Measurements from ENCODE around the gene SPHK1.

Gene SPHK1

DNA sequence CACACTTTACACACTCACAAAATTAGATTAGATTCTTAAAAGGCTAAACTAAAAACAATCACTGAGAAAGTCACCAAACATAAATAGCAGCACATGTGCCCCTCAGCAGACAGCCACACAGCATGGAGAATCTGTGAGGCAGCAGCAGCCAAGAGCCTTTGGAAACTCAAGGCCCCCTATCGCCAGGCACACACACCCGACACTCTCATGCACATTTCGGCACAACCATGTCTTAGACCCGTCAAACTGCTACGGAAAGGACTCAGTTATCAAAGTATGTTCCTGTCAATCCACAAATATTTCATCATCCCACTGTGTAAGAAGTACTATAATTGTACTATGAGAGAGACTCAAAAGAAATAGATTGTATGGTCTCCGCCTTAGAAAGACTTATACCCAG lies 47.6 kb downstream of the SPHK1 start:
- no peak for DNase-seq (ENCODE audit: low read depth in 2 of 3, low spot score in 2 of 3)

DNA sequence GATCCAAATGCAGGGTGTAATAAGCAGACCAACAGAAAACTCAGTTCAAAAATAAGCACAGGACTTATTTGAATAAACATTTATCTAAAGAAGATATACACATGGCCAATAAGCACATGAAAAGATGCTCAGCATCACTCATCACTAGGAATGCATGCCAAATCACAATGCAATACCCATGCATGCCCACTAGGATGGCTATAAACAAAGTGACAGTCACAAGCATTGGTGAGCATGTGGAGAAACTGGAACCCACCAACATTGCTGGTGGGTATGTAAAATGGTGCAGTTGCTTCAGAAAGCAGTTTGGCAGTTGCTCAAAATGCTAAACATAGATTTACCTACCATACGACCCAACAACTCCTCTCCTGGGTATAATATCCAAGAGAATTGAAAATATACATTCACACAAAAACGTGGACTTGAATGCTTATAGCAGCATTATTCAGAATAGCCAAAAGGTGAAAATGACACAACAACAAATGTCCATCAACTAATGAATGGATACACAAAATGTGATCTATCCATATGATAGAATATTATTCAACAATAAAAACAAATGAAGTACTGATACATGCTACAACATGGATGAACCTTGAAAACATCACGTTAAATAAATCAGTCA lies 48.4 kb downstream of the SPHK1 start:
- no peak for DNase-seq (ENCODE audit: low read depth in 2 of 3, low spot score in 2 of 3)

- DNase-seq (ENCODE audit: low read depth in 2 of 3, low spot score in 2 of 3): no peak
These were observed 49.3 kb downstream of the SPHK1 start for GRCh38 chr17:76433693-76434092.

DNA sequence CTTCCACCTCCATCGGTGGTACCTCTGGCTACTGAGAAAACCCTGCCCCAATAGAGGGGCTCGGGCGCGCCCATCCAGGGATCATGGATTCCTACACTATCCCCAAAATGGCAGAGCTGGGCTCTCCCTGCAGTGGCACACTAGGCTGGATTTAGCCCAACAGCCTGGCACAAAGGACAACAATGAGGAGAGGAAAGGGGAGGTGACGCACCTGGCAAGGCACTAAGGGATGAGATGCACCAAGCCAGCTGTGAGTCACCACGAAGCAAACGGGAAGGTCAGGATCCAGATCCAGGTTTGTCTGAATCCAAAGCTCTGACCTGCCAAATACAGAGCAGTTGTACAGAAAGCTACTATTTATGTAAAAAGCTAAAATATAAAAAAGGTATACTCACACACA lies 50.5 kb downstream of the SPHK1 start:
- no peak for DNase-seq (ENCODE audit: low read depth in 2 of 3, low spot score in 2 of 3)

DNA sequence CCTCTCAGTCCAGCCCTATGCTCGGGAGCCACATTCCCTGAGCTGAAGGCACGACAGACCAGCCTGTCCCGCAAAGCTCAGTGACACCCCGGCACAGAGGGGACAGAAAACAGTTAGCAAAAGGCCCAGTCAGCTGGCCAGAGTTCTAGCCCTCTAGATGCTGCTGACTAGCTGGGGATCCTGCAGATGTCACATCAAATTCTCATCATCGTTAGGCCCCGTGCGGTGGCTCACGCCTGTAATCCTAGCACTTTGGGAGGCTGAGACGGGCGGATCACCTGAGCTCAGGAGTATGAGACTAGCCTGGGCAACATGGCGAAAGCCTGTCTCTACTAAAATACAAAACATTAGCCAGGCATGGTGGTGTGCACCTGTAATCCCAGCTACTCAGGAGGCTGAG lies 51.3 kb downstream of the SPHK1 start:
- no peak for DNase-seq (ENCODE audit: low read depth in 2 of 3, low spot score in 2 of 3)

Measured in activated CD8-positive, alpha-beta memory T cell treated with anti-CD3 and anti-CD28 coated beads for 48 hours (primary cell).